VCaP (cell line): ENCODE data around the gene VCP.

Source experiments
- H3K27ac ChIP-seq: fragments of 450-650 bp; 2 replicates; pipeline ENCODE4 v1.5.1; 2017
- CTCF ChIP-seq: fragments of 450-650 bp; conservative IDR thresholded peaks from 2 replicates; pipeline ENCODE4 v1.5.1; 2017; ENCODE audit warnings: mild to moderate bottlenecking, moderate library complexity

The VCP gene

GRCh38 chr9:35097573-35097972, 25.1 kb upstream of the VCP start:
- H3K27ac ChIP-seq: no peak overlapping the region
- no peak for TF ChIP-seq CTCF

- peak within 1 kb of the TSS; percentile 95 for H3K27ac ChIP-seq
- TF ChIP-seq CTCF: peak; percentile 96
Measured at GRCh38 chr9:35096035-35096849, 23.8 kb upstream of the VCP start, which contains the start of gene PIGO. PIGO (minus strand) TSS chr9:35096591; CDS start chr9:35095565, 1,026 bp downstream.

GRCh38 chr9:35091536-35091935, 19.1 kb upstream of the VCP start:
- TF ChIP-seq CTCF: no peak
- H3K27ac ChIP-seq: no peak overlapping the region

DNA sequence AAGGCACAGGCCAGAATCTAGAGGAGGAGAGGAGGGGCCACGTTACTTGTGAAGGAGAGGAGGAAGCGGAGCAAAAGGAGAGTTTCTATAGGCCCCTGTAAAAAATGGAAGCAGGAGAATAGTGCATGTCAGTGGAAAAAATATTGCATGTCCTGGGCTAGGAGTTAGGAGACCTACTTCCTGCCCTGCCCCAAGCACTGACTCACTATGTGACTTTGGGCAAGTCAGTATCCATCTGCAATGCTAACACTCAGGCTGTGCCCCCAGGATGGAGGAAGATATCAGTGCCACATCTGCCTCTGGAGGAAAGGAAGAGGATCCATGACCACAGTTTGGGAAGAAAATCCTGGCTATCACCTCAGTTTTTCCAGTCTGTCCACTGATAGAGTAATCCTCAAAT, 17.0 kb upstream of the VCP start:
- no peak for TF ChIP-seq CTCF
- H3K27ac ChIP-seq: no peak overlapping the region

DNA sequence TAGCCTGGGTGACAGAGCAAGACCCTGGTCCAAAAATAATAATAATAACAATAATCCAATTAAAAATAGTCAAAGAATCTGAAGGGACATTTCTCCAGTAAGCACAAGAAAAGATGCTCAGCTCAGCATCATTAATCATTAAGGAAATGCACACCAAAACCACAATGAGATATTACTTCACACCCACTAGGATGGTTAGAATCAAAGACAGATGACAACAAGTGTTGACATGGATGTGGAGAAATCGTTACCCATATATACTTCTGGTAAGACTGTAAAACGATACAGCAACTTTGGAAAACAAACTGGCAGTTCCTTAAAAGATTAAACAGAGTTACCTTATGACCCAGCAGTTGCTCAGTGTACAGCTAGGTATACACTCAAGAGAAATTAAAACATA, 12.7 kb upstream of the VCP start:
- TF ChIP-seq CTCF: no peak

DNA sequence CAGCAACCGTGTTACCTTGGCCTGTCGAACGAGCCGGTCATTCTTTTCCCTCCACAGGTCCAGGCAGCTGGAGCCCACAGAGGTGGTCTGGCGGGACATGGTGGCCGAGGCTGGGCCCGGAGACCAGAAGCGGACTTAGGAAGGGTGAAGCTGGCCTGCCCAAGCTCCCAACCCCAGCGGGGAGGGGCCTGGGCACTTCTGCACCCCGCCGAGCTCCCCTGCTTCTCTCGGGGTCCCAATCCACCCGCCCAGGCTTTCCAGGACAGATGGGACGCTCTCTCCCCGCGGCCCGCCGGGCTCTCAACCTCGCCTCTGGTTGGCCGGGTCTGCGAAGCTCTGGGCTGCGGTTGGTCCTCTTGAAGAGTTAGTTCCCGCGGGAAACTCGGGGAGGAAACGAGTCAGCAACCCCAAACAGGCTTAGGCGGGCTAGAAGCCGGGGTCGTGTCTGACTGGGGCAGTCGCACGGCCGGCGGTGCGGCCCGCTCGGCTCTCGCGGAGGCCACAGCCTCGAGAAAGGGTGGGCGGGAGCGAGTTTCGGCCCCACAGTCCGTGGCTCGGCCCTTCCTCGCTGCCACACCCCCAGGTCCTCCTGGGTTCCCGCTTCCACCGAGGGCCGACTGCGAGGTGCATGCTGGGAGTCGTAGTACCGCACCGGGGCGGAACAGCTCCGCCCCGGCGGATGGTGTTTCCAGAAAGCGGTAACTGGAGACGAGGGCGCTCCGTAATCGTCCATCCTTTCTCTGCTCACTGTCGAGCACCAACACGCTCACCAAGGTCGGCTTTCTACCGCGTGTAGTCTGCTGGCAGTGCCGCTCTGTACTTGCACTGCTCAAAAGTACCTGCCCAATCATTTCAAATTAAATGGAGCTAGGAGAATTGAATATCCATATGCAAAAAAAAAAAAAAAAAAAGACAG, 7.3 kb upstream of the VCP start, which contains the start of gene FANCG:
Gene FANCG, minus strand, starts transcription at position 517 of the 916 bp plus-strand sequence. Its CDS starts 418 bp downstream, at position 99.
- no peak for TF ChIP-seq CTCF
- H3K27ac ChIP-seq: peak within 1 kb of the TSS; percentile 80

More for the DNA sequence above, 12.7 kb upstream of the VCP start:
- no peak overlapping the region for H3K27ac ChIP-seq

- no peak for TF ChIP-seq CTCF
- peak overlapping the region; percentile 80 for H3K27ac ChIP-seq
Measured at GRCh38 chr9:35079041-35079425, 6.6 kb upstream of the VCP start.
